Esophagus (tissue), 2 donors: Measurements from ENCODE around the gene DIAPH2. TPM values are rescaled to one million over a fixed set of nuclear protein-coding genes. Genes with fewer than 3 reads are reported as not detected.

Experiments used
- H3K27ac ChIP-seq, 2 donors: one replicate each; pipeline ENCODE4 v1.5.1; 2013; ENCODE audit warnings: low read depth in 2 of 2, mild to moderate bottlenecking in 2 of 2, inconsistent platforms in 1 of 2, low read length in 1 of 2, moderate library complexity in 1 of 2
- H3K27me3 ChIP-seq, 2 donors: one replicate each; pipeline ENCODE4 v1.6.1; 2013; ENCODE audit warnings: low read length in 2 of 2, control low read depth in 1 of 2, mild to moderate bottlenecking in 1 of 2; ENCODE audit not compliant: insufficient read depth in 2 of 2, control insufficient read depth in 1 of 2
- H3K36me3 ChIP-seq, 2 donors: one replicate each; pipeline ENCODE4 v1.6.1; 2013; ENCODE audit warnings: low read length in 1 of 2; ENCODE audit not compliant: control insufficient read depth in 2 of 2, insufficient read depth in 2 of 2
- H3K4me1 ChIP-seq, 2 donors: one replicate each; pipeline ENCODE4 v1.6.1; 2013; ENCODE audit warnings: low read length in 1 of 2; ENCODE audit not compliant: control insufficient read depth in 2 of 2, insufficient read depth in 2 of 2
- H3K4me3 ChIP-seq, 2 donors: one replicate each; pipeline ENCODE4 v1.5.1; 2013; ENCODE audit warnings: low read length in 2 of 2, mild to moderate bottlenecking in 2 of 2, low read depth in 1 of 2, moderate library complexity in 1 of 2
- H3K9me3 ChIP-seq, 2 donors: one replicate each; pipeline ENCODE4 v1.6.1; 2013; ENCODE audit warnings: mild to moderate bottlenecking in 2 of 2, low read depth in 1 of 2, low read length in 1 of 2, moderate library complexity in 1 of 2; ENCODE audit not compliant: control insufficient read depth in 2 of 2, insufficient read depth in 1 of 2
- WGBS, 2 donors: extraction: QIAGEN DNeasy Blood & Tissue Kit; methylation state at CpG; one replicate each; pipeline ENCODE4 v1.1.7; 2013; 5-methylcytosine and 5-hydroxymethylcytosine counted together
- polyA plus RNA-seq, 2 donors: library from polyadenylated mRNA; stranded (reverse); fragments of 200-250 nt; gene quantifications; one replicate each; pipeline ENCODE4 v1.2.3, GENCODE V29; 2013
- donor health status: healthy with polysubstance abuse.
- donor health status: Bipolar disorder and iron deficiency.

Gene DIAPH2
- polyA plus RNA-seq, 2 donors: 3.6 to 4.5 TPM

DNA sequence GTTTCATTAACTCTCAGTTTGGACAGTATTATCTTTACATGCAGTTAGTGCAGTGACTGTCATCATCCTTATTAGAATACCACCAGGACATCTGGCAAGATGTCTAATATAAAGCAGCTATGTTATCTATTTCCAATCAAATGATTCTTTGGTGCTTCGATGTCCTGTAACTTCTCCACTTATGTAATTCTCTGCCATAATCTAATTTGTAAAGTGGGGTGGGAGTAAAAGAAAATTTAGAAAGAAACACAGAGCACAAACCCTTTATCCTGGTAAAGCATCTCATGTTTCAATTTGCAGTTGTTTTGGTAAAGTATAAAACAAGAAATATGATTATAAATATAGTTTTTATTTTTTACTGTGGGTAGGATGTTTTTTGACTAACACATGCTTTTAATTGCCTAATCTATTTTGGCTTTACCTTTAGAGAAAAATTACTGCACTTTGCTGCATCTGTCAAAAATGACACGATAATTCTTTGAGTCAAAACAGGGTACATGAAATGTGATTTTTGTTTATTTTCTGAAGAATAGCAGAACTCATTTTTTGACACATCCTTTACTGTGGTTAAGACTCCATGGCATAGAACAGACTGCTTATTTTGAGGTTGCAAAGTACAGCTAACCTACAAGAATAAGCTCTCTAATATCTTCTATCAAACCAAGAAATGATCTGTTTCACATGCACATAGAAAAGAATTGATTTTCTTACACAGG, 581.9 kb downstream of the DIAPH2 start:
- WGBS, 2 donors: 73 to 80% methylated on average over 2 of the region's 2 CpGs
- no peaks in the 10 kb centered on the region for H3K36me3 ChIP-seq
- H3K4me1 ChIP-seq: no peaks in the 10 kb centered on the region
- no peak overlapping the region for H3K27ac ChIP-seq
- H3K4me3 ChIP-seq: no peak overlapping the region
- H3K9me3 ChIP-seq: no peaks in the 10 kb centered on the region
- no peaks in the 10 kb centered on the region for H3K27me3 ChIP-seq

DNA sequence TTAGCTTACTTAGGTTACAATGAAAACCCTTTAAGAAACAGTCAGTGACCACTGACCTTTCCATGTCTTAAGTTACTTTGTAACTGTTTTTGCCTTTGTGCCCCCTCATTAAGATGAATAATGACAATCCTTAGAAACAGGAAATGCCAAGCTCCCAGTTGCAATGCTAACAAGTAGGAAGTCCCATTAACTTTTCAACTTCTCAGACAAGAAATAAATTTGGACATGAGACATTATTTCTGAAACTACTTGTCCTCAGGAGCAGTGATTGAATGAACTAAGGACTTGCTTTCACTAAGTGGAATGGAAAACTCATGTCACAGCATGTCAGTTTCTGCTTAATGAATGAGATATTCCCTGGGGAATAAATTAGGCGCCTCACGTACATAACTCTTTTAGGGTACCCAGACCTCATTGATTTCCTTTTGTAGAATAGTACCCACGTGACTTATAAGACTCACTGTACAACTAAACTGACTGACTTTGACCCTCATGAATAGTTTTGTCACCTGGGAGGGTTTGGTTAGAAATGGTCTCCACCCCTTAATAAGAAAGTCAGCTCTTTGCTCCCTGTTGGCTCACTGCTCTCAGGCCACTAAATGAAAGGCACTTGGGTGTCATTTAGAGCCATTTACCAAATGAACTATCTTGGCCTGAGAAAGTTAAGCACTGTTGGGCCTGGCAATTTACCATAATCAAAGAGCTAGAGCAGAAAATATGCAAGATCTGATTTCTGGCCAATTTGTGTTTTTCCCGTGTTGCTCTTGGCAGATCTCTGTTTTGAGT, 582.9 kb downstream of the DIAPH2 start:
- Histone ChIP-seq H3K36me3 (no peaks in the 10 kb centered on the region), H3K9me3 (no peaks in the 10 kb centered on the region), H3K27ac (no peak overlapping the region), H3K27me3 (no peaks in the 10 kb centered on the region), H3K4me3 (no peak overlapping the region), H3K4me1 (no peaks in the 10 kb centered on the region)
- WGBS, 2 donors: 49 to 65% methylated on average over 4 of the region's 4 CpGs

DNA sequence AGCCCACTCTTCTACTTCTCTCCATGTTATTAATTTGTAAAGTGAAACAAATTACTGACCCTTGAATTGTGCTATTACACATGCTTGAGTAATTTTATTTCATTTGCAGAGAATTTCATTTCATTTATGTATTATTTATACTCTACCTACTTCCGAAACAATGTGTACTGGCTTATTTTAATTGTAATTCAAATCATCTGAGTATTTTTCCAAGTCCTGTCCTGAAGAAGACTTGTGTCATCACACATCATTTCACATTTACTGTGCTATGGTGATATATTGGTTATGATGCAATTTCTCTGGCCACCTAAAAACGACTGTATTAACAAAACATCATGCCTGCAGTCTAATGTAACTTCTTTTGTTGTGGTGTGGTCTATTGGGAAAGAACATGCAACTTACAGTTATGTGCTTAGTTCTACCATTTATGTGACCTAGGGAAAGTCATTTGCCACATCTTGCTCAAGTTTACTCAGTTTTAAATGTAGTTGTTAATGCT, 583.6 kb downstream of the DIAPH2 start:
- Histone ChIP-seq H3K27ac (no peak overlapping the region), H3K4me1 (no peaks in the 10 kb centered on the region), H3K36me3 (no peaks in the 10 kb centered on the region), H3K4me3 (no peak overlapping the region), H3K9me3 (no peaks in the 10 kb centered on the region), H3K27me3 (no peaks in the 10 kb centered on the region)
- WGBS, 2 donors: 59 to 61% methylated on average over 2 of the region's 2 CpGs

DNA sequence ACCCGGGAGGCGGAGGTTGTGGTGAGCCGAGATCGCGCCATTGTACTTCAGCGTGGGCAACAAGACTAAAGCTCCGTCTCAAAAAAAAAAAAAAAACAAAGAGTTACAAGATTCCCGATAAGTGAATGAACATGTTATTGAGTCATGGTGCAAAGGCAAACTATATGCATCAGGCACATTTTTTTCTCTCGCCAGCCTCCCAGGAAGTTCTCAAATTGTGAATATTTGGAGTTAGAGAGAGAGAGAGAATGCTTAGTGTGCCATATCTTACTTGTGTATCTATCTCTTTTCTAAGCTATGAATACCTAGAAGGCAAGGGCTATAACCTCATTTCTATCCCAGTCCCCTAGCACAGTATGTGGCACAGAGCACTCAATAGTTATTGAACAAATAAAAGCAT, 599.9 kb downstream of the DIAPH2 start:
- Histone ChIP-seq H3K4me3 (no peak overlapping the region), H3K27ac (no peak overlapping the region), H3K27me3 (no peaks in the 10 kb centered on the region), H3K9me3 (no peaks in the 10 kb centered on the region), H3K36me3 (no peaks in the 10 kb centered on the region), H3K4me1 (no peaks in the 10 kb centered on the region)
- 96 to 99% methylated on average over 9 of the region's 9 CpGs for WGBS, 2 donors

DNA sequence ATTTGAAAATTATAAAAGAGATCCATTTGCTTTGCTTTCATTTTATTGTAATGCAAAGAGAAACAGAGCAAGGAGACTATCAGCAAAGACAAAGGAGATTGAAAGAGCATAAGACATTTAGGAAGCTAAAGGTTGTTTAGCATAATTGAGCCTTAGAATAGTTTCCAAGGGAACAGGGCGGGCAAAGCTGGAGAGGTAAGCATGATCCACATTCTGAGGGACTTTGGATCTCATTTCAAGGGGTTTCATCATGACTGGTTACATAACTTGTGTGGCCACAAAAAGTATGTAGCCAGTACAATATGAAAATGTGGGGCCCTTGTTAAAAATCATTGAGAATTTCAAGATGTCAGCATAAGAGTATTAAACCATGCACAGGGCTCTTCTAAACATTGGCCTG, 605.6 kb downstream of the DIAPH2 start:
- Histone ChIP-seq H3K4me3 (no peak overlapping the region), H3K9me3 (no peaks in the 10 kb centered on the region), H3K36me3 (no peaks in the 10 kb centered on the region), H3K27ac (no peak overlapping the region), H3K27me3 (no peaks in the 10 kb centered on the region), H3K4me1 (no peaks in the 10 kb centered on the region)
- 97 to 98% methylated on average over 1 of the region's 1 CpG for WGBS, 2 donors

DNA sequence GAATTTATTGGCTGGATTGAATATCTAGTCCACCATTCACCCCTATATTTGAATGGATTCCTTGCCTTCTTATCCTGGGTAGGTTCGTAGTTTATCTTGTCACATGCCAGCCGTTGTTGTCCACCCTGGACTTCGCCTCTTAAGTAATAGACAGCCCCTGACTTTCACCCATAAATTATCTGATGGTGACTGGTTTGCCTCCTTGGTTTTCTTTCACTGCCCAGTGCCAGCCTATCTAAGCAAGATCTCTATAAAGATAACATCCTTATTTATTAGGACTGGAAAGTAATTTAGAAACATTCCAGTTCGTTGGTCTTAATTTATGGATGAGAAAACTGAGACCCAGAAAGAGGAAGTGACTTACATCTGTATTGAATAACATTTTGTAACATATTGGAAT, 609.4 kb downstream of the DIAPH2 start:
- WGBS, 2 donors: 68 to 89% methylated on average over 4 of the region's 4 CpGs
- Histone ChIP-seq H3K27me3 (no peaks in the 10 kb centered on the region), H3K9me3 (no peaks in the 10 kb centered on the region), H3K4me1 (no peaks in the 10 kb centered on the region), H3K4me3 (no peak overlapping the region), H3K36me3 (no peaks in the 10 kb centered on the region), H3K27ac (no peak overlapping the region)

DNA sequence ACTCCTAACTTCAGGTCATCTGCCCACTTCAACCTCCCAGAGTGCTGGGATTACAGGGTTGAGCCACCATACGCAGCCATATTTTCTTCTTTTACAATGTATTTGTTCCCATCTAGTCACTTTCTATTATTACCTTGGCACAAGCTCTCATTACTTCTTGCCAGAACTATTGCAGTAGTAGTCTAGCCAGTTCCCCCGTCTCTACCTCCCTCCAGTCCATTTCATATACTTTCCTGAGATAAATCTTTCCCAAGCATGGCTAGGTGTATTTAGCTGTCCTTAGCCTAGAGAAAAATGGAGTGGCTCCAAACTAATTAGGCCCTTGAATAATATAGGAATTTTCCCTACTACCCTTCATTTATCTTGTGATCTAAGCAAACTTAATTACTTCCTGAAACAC, 611.3 kb downstream of the DIAPH2 start:
- Histone ChIP-seq H3K27ac (no peak overlapping the region), H3K4me3 (no peak overlapping the region), H3K4me1 (no peaks in the 10 kb centered on the region), H3K27me3 (no peaks in the 10 kb centered on the region), H3K36me3 (no peaks in the 10 kb centered on the region), H3K9me3 (no peaks in the 10 kb centered on the region)
- 53 to 81% methylated on average over 2 of the region's 2 CpGs for WGBS, 2 donors

DNA sequence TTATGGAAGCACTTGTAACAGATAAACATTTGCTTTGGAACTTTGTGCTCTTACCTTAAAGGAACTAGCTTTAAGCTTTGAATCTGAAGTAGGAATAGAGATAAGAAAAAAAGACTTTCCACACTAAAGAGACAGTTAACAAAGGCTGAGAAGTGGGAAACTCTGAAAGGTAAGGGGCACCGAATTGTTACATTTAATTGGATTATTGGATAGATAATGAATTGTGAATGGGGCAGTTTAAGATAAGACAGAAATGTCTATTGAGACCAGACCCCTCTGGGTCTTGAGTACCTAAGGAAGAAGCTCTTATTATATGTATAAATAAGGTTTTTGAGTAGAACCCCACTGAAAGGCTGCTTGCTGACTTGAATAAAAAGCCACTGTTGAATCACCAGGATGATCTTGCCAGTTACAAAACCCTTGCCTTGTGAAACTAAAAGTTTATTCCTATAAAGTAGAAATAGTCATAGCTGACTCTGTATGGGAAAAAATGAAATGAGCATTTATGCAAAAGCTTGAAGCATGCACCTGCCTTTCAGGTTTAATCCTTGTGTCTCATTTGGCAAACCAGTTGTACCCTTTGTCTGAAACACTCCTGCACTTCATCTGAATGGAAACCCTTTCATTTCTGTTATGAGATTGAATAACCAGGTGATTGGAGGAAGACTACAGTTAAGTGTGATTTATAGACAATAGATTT, 622.3 kb downstream of the DIAPH2 start:
- H3K4me3 ChIP-seq: no peak overlapping the region
- H3K27me3 ChIP-seq: no peaks in the 10 kb centered on the region
- H3K4me1 ChIP-seq: no peaks in the 10 kb centered on the region
- 75 to 88% methylated on average over 1 of the region's 1 CpG for WGBS, 2 donors
- H3K27ac ChIP-seq: no peak overlapping the region
- H3K9me3 ChIP-seq: no peaks in the 10 kb centered on the region
- no peaks in the 10 kb centered on the region for H3K36me3 ChIP-seq

DNA sequence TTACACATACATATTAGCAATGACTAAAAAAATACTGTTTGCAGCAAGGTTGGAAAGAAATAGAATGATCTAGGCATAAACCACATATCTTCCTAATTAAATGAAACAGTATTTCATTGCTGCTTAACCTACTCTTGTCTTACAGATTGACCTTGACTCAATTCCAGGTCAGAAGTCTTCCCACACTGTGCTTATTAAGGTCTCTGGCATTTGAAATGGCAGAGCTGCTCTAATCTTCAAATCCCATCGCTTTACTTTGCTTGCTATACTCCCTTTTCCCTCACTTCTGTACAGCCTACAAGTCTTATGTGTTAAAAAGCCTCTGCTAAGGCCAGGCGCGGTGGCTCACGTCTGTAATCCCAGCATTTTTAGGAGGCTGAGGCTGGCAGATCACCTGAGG, 623.5 kb downstream of the DIAPH2 start:
- Histone ChIP-seq H3K4me1 (no peaks in the 10 kb centered on the region), H3K27me3 (no peaks in the 10 kb centered on the region), H3K36me3 (no peaks in the 10 kb centered on the region), H3K4me3 (no peak overlapping the region), H3K9me3 (no peaks in the 10 kb centered on the region), H3K27ac (no peak overlapping the region)
- WGBS, 2 donors: 87 to 89% methylated on average over 4 of the region's 4 CpGs
